ENCODE data around the gene ASL. TPM values are rescaled to one million over a fixed set of nuclear protein-coding genes. Genes with fewer than 3 reads are reported as not detected.
A peak's percentile ranks its signal among the peaks of the same experiment; 100 is the strongest.

The ASL gene
- total and polyA plus RNA-seq, 9 of the 15 experiments (the other 6 are each of a cell fraction or from before 2014, with no cell fraction given), result 2.6 to 67.0 (median 33.3) TPM

- TF ChIP-seq ZFPM2 (CRISPR knock-in tag; IDR thresholded peaks at IDR 0.05), result no peak
- TF ChIP-seq TSC22D4 (tag; IDR thresholded peaks at IDR 0.05), result no peak
- TF ChIP-seq CREM (IDR thresholded peaks at IDR 0.05; ENCODE audit: low read depth), result no peak
- TF ChIP-seq ILK (tag; IDR thresholded peaks at IDR 0.05; ENCODE audit: borderline replicate concordance, low read depth), result no peak
- no peak for TF ChIP-seq CEBPG (CRISPR knock-in tag; IDR thresholded peaks at IDR 0.05)
- no peak for TF ChIP-seq CEBPG (tag; conservative IDR thresholded peaks at IDR 0.05 in 1 of 2, IDR thresholded peaks at IDR 0.05 in 1 of 2)
- no peak for TF ChIP-seq SREBF2 (CRISPR knock-in tag; IDR thresholded peaks at IDR 0.05)
- TF ChIP-seq PHF20 (IDR thresholded peaks at IDR 0.05; ENCODE audit: partially characterized antibody), result no peak
- no peak for TF ChIP-seq CHCHD3 (CRISPR knock-in tag; IDR thresholded peaks at IDR 0.05)
- TF ChIP-seq E2F6 (IDR thresholded peaks at IDR 0.05; ENCODE audit: borderline replicate concordance in 1 of 2, extremely low read depth in 1 of 2, insufficient read depth in 1 of 2, insufficient read length in 1 of 2, low read depth in 1 of 2, low read length in 1 of 2, poor library complexity in 1 of 2, severe bottlenecking in 1 of 2), result peak in 1 of 2 experiments; percentile 58
- no peak for TF ChIP-seq TFAP4 (CRISPR knock-in tag; IDR thresholded peaks at IDR 0.05; ENCODE audit: borderline replicate concordance)
- TF ChIP-seq CHD1 (IDR thresholded peaks at IDR 0.05; ENCODE audit: low read length), result no peak
- no peak for TF ChIP-seq SMARCA5 (IDR thresholded peaks at IDR 0.05)
- TF ChIP-seq NR0B1 (IDR thresholded peaks at IDR 0.05; ENCODE audit: partially characterized antibody), result no peak
- TF ChIP-seq ZNF133 (CRISPR knock-in tag; IDR thresholded peaks at IDR 0.05), result no peak
- TF ChIP-seq SUPT5H (IDR thresholded peaks at IDR 0.05), result no peak
- TF ChIP-seq L3MBTL2 (IDR thresholded peaks at IDR 0.05), result peak; percentile 24; the same call in 1 of the 2 replicates
- TF ChIP-seq THAP12 (CRISPR knock-in tag; IDR thresholded peaks at IDR 0.05), result no peak
- no peak for TF ChIP-seq NFRKB (IDR thresholded peaks at IDR 0.05; ENCODE audit: low read depth)
Measured at GRCh38 chr7:66110856-66111255, 35.2 kb downstream of the ASL start (continued).

Data from K562 (cell line).